A375 (cell line): ENCODE measurements around the gene COL9A1. TPM values are rescaled to one million over a fixed set of nuclear protein-coding genes. Genes with fewer than 3 reads are reported as not detected.

Source experiments
- total RNA-seq: library from RNA; depleted of rRNA; stranded (reverse); fragments of >200 nt; shearing (Covaris generic); gene quantifications from 2 replicates; pipeline ENCODE4 v1.2.3, GENCODE V29; 2014; rRNA removed

Gene COL9A1
- 0.23 TPM in 1 of 2 replicates, not detected in the other for total RNA-seq

DNA sequence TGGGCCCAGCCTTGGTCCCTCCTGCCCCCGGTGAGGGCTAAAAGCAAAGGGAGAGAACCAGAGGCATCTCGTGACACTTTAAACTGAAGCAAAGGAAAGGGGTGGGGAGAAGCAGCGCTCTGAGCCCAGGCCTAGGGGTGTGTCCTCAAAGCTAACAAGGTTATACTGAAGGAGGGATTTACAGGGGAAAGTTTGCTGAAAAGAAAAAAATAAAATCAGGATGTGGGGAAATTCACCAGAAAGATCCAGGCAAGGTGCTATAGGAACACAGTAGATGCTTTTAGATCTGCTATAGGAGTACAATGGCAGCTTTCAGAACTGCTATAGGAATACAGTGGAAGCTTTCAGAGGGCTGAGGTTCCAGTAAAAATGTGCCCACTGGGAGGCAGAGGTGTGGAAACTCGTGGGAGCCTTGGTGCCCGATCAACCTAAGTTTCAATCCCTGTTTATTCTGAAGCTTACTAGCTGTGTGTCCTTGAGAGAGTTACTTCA lies at the start of gene COL9A1:
COL9A1 (minus strand) TSS at position 51 of the 492 bp plus-strand sequence. CDS start 160 bp downstream, outside the sequence.

Other genes with a start within 250 kb of the COL9A1 start
- gene FAM135A, start 110.4 kb upstream of the COL9A1 start, total RNA-seq = 6.0 and 10.3 TPM in 2 replicates